Cardiac ventricle fibroblast (primary cell): ENCODE data around the gene KCND1. TPM values are rescaled to one million over a fixed set of nuclear protein-coding genes. Genes with fewer than 3 reads are reported as not detected.

Experiments used
- total RNA-seq: library from RNA; depleted of rRNA; stranded (reverse); fragments of >200 nt; gene quantifications from 2 replicates; pipeline ENCODE4 v1.2.3, GENCODE V29; 2015

The KCND1 gene
- 5.0 and 5.3 TPM in 2 replicates for total RNA-seq

GRCh38 chrX:48971249-48972219 is at the start of gene KCND1:
KCND1 (minus strand) TSS chrX:48971844; CDS start chrX:48970271, 1,573 bp downstream.

DNA sequence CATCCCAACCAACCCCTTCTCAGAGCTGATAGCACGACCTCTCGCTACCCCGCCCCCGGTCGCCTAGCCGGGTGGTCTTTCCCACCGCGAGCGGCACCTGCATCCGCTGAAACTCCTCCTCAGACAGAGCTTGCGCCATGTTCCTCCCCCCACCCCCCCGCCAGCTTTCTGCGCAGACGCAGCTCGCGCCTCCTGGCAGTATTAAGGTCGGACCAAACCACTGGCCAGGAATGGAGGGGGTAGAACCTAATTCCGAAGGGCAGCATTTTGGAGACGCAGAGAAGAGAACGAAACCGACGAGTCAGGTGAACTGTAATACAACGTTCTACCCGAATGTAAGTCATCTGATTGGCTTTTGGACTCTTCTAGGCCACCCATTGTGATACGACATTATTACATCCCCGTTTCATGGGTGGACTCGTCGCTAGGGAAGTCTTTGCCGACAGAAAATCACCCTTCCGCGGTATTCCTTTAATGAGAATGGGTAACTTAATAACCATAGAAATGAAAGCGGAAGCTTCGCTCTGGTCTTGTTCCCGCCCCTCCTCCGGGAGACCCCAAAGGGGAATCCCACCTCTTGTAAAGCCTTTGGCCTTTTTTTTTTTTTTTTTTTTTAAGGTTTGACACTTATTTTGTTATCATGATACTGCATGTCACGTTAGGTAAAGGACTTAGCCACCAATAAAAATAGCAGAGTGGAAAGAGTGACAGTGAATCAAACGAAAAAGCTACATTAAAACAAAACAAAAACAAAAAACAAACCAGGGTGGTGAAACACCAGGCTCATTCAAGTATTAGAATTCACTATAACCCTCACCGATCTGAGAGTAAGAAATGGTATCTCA is 30.7 kb upstream of the KCND1 start, which contains the start of gene GRIPAP1:
Gene GRIPAP1 (minus strand): TSS at position 174 of the 845 bp plus-strand sequence. CDS start 35 bp downstream, at position 139.

GRCh38 chrX:48957477-48957826 is 14.2 kb downstream of the KCND1 start, which contains the start of gene OTUD5:
OTUD5 (minus strand) TSS chrX:48957607; CDS start chrX:48957570, 37 bp downstream.

DNA sequence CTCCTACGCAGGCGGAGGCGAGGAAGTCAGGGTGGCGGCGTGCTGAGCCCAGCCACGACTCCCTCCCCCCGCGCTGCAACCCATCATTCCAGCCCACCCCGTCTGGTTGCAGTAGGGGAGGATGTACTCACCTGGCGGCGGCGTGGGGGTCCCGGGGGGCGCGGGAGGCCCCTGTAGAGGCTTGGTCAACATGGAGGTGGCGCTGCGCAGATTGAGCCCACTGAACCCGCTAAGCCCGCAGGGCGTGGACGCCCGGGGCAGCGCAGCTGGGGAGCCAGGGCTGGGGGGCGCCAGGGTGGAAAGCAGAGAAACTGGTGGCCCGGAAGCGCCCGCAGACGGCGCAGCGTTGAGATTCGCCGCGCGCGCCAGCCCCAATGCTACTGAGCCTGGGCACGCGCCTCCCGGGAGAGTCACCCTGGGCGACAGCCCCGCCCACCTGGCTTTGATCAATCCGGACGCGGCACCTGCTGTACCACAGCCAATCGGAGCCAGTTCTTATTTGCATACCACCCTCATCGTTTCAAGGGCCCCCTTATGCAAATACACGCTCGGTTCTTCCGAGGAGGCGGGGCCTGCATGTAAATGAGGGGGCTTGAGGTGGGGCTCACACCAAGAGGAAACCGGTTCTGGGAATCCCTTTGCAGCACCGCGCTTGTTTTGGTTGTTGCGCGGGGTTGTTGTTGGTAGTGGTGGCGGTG is 52.9 kb downstream of the KCND1 start, which contains the start of gene PIM2:
Gene PIM2 (minus strand): TSS at position 382 of the 698 bp plus-strand sequence. CDS start 190 bp downstream, at position 192.

GRCh38 chrX:48911412-48912182 is 60.0 kb downstream of the KCND1 start, which contains the start of gene SLC35A2:
SLC35A2 (minus strand) TSS chrX:48911646; CDS start chrX:48911636, 10 bp downstream.

Other genes with a start within 250 kb of the KCND1 start
- gene GLOD5, start 210.1 kb downstream of the KCND1 start, total RNA-seq, result not detected in 2 replicates
- gene GATA1, start 185.3 kb downstream of the KCND1 start, total RNA-seq, result not detected in 2 replicates
- 23.3 and 42.3 TPM in 2 replicates for gene HDAC6, start 169.8 kb downstream of the KCND1 start, total RNA-seq
- gene ERAS, start 145.3 kb downstream of the KCND1 start, total RNA-seq, result not detected in 2 replicates
- 1.0 and 1.4 TPM in 2 replicates for gene PCSK1N, start 136.2 kb downstream of the KCND1 start, total RNA-seq
- gene TIMM17B, start 74.1 kb downstream of the KCND1 start, total RNA-seq, result 17.8 and 19.7 TPM in 2 replicates
- gene PQBP1, start 73.9 kb downstream of the KCND1 start, total RNA-seq, result 53.7 and 56.3 TPM in 2 replicates
- gene SLC35A2, start 60.2 kb downstream of the KCND1 start, total RNA-seq, result 21.3 and 23.8 TPM in 2 replicates
- 1.4 and 2.1 TPM in 2 replicates for gene PIM2, start 52.8 kb downstream of the KCND1 start, total RNA-seq
- gene OTUD5, start 14.2 kb downstream of the KCND1 start, total RNA-seq, result 33.8 and 40.0 TPM in 2 replicates
- gene GRIPAP1, start 30.4 kb upstream of the KCND1 start, total RNA-seq, result 13.2 and 14.8 TPM in 2 replicates
- 73.1 and 84.2 TPM in 2 replicates for gene TFE3, start 71.5 kb upstream of the KCND1 start, total RNA-seq
- gene CCDC120, start 87.2 kb upstream of the KCND1 start, total RNA-seq, result 2.0 and 2.5 TPM in 2 replicates
- 34.3 and 36.7 TPM in 2 replicates for gene PRAF2, start 102.2 kb upstream of the KCND1 start, total RNA-seq
- gene WDR45, start 108.0 kb upstream of the KCND1 start, total RNA-seq, result 64.5 and 72.1 TPM in 2 replicates
- gene GPKOW, start 151.9 kb upstream of the KCND1 start, total RNA-seq, result 16.2 and 17.3 TPM in 2 replicates
- 0.19 and 0.54 TPM in 2 replicates for gene MAGIX, start 190.9 kb upstream of the KCND1 start, total RNA-seq
- gene PLP2, start 200.1 kb upstream of the KCND1 start, total RNA-seq, result 41.1 and 44.0 TPM in 2 replicates
- gene PRICKLE3, start 214.5 kb upstream of the KCND1 start, total RNA-seq, result 11.3 and 17.2 TPM in 2 replicates
- 0.19 and 0.78 TPM in 2 replicates for gene SYP, start 228.3 kb upstream of the KCND1 start, total RNA-seq